ENCODE results near the gene PRKN.

The PRKN gene

GRCh38 chr6:162615016-162615705, 112.4 kb downstream of the PRKN start:
- DNase-seq (ENCODE audit: low spot score): no peak

- no peak for DNase-seq (ENCODE audit: low spot score)
These were observed 114.3 kb downstream of the PRKN start for GRCh38 chr6:162613310-162613709.

GRCh38 chr6:162612613-162613012, 115.0 kb downstream of the PRKN start:
- DNase-seq (ENCODE audit: low spot score): no peak

- no peak for DNase-seq (ENCODE audit: low spot score)
These were observed 117.2 kb downstream of the PRKN start for GRCh38 chr6:162610351-162610750.

GRCh38 chr6:162605881-162606280, 121.7 kb downstream of the PRKN start:
- no peak for DNase-seq (ENCODE audit: low spot score)

- DNase-seq (ENCODE audit: low spot score): no peak
These were observed 124.1 kb downstream of the PRKN start for GRCh38 chr6:162603231-162604015.

GRCh38 chr6:162602759-162603158, 124.8 kb downstream of the PRKN start:
- DNase-seq (ENCODE audit: low spot score): peak; percentile 28

- DNase-seq (ENCODE audit: low spot score): no peak
These were observed 130.9 kb downstream of the PRKN start for GRCh38 chr6:162596676-162597075.

GRCh38 chr6:162591517-162591916, 136.0 kb downstream of the PRKN start:
- no peak for DNase-seq (ENCODE audit: low spot score)

- no peak for DNase-seq (ENCODE audit: low spot score)
These were observed 145.4 kb downstream of the PRKN start for GRCh38 chr6:162581988-162582780.

GRCh38 chr6:162580619-162581018, 146.9 kb downstream of the PRKN start:
- no peak for DNase-seq (ENCODE audit: low spot score)

- no peak for DNase-seq (ENCODE audit: low spot score)
These were observed 151.6 kb downstream of the PRKN start for GRCh38 chr6:162576016-162576415.

GRCh38 chr6:162572240-162572639, 155.3 kb downstream of the PRKN start:
- DNase-seq (ENCODE audit: low spot score): no peak

GRCh38 chr6:162568266-162568665, 159.3 kb downstream of the PRKN start:
- no peak for DNase-seq (ENCODE audit: low spot score)

GRCh38 chr6:162562041-162562440, 165.5 kb downstream of the PRKN start:
- DNase-seq (ENCODE audit: low spot score): no peak

- DNase-seq (ENCODE audit: low spot score): no peak
These were observed 166.7 kb downstream of the PRKN start for GRCh38 chr6:162560891-162561290.

- DNase-seq (ENCODE audit: low spot score): no peak
These were observed 173.0 kb downstream of the PRKN start for GRCh38 chr6:162554531-162554930.

GRCh38 chr6:162546905-162547304, 180.7 kb downstream of the PRKN start:
- no peak for DNase-seq (ENCODE audit: low spot score)

GRCh38 chr6:162543221-162543620, 184.3 kb downstream of the PRKN start:
- DNase-seq (ENCODE audit: low spot score): no peak

- no peak for DNase-seq (ENCODE audit: low spot score)
These were observed 186.5 kb downstream of the PRKN start for GRCh38 chr6:162541019-162541601.

- DNase-seq (ENCODE audit: low spot score): no peak
These were observed 188.2 kb downstream of the PRKN start for GRCh38 chr6:162539321-162539720.

GRCh38 chr6:162538643-162539064, 188.9 kb downstream of the PRKN start:
- DNase-seq (ENCODE audit: low spot score): peak; percentile 8

Measured in Ammon's horn (tissue), 1 donor.